ENCODE data around the gene BCAS3.

The BCAS3 gene

DNA sequence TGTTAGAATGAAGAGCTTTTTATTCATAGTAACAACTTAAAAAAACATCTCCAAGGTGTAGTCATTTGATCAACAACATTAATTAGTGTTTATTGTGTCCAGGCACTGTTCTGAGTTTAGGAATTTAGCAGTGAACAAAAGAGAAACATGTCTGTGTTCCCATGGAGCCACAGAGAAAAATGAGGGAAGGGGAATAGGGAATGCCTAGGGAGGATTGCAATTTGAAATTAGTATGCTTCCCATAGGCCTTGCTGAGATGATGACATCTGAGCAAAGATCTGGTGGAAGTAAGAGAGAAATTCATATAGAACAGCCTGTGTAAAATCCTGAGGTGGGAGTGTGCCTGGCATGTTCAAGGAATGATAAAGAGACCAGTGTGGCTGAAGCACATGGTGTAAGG lies 318.0 kb downstream of the BCAS3 start:
- no peak for TF ChIP-seq GLIS3 (CRISPR knock-in tag; IDR thresholded peaks at IDR 0.05)
- TF ChIP-seq SNAI2 (CRISPR knock-in tag; IDR thresholded peaks at IDR 0.05): no peak
- TF ChIP-seq OSR1 (CRISPR knock-in tag; IDR thresholded peaks at IDR 0.05): no peak
- no peak for TF ChIP-seq ISL1 (CRISPR knock-in tag; IDR thresholded peaks at IDR 0.05)
- TF ChIP-seq ZC3H10 (CRISPR knock-in tag; IDR thresholded peaks at IDR 0.05): no peak
- TF ChIP-seq, protein P1, sequence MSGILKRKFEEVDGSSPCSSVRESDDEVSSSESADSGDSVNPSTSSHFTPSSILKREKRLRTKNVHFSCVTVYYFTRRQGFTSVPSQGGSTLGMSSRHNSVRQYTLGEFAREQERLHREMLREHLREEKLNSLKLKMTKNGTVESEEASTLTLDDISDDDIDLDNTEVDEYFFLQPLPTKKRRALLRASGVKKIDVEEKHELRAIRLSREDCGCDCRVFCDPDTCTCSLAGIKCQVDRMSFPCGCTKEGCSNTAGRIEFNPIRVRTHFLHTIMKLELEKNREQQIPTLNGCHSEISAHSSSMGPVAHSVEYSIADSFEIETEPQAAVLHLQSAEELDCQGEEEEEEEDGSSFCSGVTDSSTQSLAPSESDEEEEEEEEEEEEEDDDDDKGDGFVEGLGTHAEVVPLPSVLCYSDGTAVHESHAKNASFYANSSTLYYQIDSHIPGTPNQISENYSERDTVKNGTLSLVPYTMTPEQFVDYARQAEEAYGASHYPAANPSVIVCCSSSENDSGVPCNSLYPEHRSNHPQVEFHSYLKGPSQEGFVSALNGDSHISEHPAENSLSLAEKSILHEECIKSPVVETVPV (CRISPR knock-in tag; IDR thresholded peaks at IDR 0.05): no peak
- no peak for TF ChIP-seq PPARA (CRISPR knock-in tag; IDR thresholded peaks at IDR 0.05; ENCODE audit: borderline replicate concordance)
- no peak for TF ChIP-seq ZFP30 (CRISPR knock-in tag; IDR thresholded peaks at IDR 0.05)
- TF ChIP-seq, protein P2, sequence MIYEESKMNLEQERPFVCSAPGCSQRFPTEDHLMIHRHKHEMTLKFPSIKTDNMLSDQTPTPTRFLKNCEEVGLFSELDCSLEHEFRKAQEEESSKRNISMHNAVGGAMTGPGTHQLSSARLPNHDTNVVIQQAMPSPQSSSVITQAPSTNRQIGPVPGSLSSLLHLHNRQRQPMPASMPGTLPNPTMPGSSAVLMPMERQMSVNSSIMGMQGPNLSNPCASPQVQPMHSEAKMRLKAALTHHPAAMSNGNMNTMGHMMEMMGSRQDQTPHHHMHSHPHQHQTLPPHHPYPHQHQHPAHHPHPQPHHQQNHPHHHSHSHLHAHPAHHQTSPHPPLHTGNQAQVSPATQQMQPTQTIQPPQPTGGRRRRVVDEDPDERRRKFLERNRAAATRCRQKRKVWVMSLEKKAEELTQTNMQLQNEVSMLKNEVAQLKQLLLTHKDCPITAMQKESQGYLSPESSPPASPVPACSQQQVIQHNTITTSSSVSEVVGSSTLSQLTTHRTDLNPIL (CRISPR knock-in tag; IDR thresholded peaks at IDR 0.05; ENCODE audit: low read depth): no peak
- no peak for TF ChIP-seq ZFP3 (CRISPR knock-in tag; IDR thresholded peaks at IDR 0.05)
- TF ChIP-seq BACH2 (CRISPR knock-in tag; IDR thresholded peaks at IDR 0.05; ENCODE audit: borderline replicate concordance): no peak
- TF ChIP-seq RARB (CRISPR knock-in tag; IDR thresholded peaks at IDR 0.05): no peak
- TF ChIP-seq ZNF8 (CRISPR knock-in tag; IDR thresholded peaks at IDR 0.05): no peak
- no peak for TF ChIP-seq TCF4 (CRISPR knock-in tag; IDR thresholded peaks at IDR 0.05; ENCODE audit: borderline replicate concordance)
- no peak for TF ChIP-seq ZNF565 (CRISPR knock-in tag; conservative IDR thresholded peaks at IDR 0.05; ENCODE audit: low read depth)
- TF ChIP-seq ZNF70 (CRISPR knock-in tag; IDR thresholded peaks at IDR 0.05): no peak
- TF ChIP-seq, protein P3, sequence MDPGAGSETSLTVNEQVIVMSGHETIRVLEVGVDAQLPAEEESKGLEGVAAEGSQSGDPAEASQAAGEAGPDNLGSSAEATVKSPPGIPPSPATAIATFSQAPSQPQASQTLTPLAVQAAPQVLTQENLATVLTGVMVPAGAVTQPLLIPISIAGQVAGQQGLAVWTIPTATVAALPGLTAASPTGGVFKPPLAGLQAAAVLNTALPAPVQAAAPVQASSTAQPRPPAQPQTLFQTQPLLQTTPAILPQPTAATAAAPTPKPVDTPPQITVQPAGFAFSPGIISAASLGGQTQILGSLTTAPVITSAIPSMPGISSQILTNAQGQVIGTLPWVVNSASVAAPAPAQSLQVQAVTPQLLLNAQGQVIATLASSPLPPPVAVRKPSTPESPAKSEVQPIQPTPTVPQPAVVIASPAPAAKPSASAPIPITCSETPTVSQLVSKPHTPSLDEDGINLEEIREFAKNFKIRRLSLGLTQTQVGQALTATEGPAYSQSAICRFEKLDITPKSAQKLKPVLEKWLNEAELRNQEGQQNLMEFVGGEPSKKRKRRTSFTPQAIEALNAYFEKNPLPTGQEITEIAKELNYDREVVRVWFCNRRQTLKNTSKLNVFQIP (CRISPR knock-in tag; IDR thresholded peaks at IDR 0.05; ENCODE audit: borderline replicate concordance, low read depth): no peak
- TF ChIP-seq, protein P4, sequence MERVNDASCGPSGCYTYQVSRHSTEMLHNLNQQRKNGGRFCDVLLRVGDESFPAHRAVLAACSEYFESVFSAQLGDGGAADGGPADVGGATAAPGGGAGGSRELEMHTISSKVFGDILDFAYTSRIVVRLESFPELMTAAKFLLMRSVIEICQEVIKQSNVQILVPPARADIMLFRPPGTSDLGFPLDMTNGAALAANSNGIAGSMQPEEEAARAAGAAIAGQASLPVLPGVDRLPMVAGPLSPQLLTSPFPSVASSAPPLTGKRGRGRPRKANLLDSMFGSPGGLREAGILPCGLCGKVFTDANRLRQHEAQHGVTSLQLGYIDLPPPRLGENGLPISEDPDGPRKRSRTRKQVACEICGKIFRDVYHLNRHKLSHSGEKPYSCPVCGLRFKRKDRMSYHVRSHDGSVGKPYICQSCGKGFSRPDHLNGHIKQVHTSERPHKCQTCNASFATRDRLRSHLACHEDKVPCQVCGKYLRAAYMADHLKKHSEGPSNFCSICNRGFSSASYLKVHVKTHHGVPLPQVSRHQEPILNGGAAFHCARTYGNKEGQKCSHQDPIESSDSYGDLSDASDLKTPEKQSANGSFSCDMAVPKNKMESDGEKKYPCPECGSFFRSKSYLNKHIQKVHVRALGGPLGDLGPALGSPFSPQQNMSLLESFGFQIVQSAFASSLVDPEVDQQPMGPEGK (CRISPR knock-in tag; IDR thresholded peaks at IDR 0.05; ENCODE audit: borderline replicate concordance): no peak
- TF ChIP-seq, protein P5, sequence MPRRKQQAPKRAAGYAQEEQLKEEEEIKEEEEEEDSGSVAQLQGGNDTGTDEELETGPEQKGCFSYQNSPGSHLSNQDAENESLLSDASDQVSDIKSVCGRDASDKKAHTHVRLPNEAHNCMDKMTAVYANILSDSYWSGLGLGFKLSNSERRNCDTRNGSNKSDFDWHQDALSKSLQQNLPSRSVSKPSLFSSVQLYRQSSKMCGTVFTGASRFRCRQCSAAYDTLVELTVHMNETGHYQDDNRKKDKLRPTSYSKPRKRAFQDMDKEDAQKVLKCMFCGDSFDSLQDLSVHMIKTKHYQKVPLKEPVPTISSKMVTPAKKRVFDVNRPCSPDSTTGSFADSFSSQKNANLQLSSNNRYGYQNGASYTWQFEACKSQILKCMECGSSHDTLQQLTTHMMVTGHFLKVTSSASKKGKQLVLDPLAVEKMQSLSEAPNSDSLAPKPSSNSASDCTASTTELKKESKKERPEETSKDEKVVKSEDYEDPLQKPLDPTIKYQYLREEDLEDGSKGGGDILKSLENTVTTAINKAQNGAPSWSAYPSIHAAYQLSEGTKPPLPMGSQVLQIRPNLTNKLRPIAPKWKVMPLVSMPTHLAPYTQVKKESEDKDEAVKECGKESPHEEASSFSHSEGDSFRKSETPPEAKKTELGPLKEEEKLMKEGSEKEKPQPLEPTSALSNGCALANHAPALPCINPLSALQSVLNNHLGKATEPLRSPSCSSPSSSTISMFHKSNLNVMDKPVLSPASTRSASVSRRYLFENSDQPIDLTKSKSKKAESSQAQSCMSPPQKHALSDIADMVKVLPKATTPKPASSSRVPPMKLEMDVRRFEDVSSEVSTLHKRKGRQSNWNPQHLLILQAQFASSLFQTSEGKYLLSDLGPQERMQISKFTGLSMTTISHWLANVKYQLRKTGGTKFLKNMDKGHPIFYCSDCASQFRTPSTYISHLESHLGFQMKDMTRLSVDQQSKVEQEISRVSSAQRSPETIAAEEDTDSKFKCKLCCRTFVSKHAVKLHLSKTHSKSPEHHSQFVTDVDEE (CRISPR knock-in tag; IDR thresholded peaks at IDR 0.05): no peak
- ATAC-seq: no peak

DNA sequence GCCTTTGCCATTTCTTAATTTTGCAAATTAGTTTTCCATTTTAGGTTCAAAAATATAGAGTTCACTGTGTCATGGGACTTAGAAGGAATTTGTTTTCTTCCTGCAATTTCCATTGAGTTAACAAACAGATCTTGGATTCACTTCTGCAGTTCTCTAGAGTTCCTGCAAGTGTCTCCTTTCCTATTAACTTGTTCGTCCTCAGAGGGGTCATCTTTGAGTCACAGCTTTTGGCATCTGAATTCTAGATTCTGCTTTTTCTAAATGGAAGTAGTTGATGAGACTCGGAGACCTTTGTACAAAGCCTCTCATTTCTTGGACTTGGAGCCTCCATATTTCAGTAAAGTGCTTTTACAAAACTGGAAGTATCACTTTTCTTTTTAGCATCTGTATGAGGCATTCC lies 323.3 kb downstream of the BCAS3 start:
- TF ChIP-seq ZNF70 (CRISPR knock-in tag; IDR thresholded peaks at IDR 0.05): no peak
- TF ChIP-seq ZC3H10 (CRISPR knock-in tag; IDR thresholded peaks at IDR 0.05): no peak
- peak; percentile 83 for ATAC-seq

DNA sequence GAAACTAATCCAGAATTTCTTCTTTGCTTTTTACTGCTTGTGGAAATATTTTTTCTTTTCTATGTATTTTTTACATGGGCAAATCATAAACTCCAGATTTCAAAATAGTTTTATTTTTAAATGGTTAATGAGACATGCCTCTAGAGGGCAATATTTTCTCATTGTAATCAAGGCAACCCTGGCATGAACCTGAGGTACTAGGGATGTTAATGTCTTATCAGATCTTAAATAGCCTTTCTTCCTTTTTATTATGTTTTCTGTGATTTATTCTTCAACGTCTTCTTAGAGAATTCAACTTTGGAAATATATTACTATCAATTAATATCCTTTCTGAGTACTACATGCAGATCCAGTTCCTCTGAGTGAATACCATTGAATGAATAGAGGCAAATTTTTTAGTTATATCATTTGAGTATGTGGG lies 324.7 kb downstream of the BCAS3 start:
- ATAC-seq: peak; percentile 87
- TF ChIP-seq ISL1 (CRISPR knock-in tag; IDR thresholded peaks at IDR 0.05) (peak; percentile 95), ZNF8 (CRISPR knock-in tag; IDR thresholded peaks at IDR 0.05) (0 out of 2 replicates have a peak, but pooled peaks have one; percentile 4), SNAI2 (CRISPR knock-in tag; IDR thresholded peaks at IDR 0.05) (no peak), TOX (CRISPR knock-in tag; IDR thresholded peaks at IDR 0.05; ENCODE audit: borderline replicate concordance) (peak; percentile 70), ZNF70 (CRISPR knock-in tag; IDR thresholded peaks at IDR 0.05) (0 out of 2 replicates have a peak, but pooled peaks have one; percentile 4), ZFP30 (CRISPR knock-in tag; IDR thresholded peaks at IDR 0.05) (no peak), TCF4 (CRISPR knock-in tag; IDR thresholded peaks at IDR 0.05; ENCODE audit: borderline replicate concordance) (peak; percentile 73), RARB (CRISPR knock-in tag; IDR thresholded peaks at IDR 0.05) (peak; percentile 89; the same call in 1 of the 2 replicates)
- TF ChIP-seq, protein P4 (CRISPR knock-in tag; IDR thresholded peaks at IDR 0.05; ENCODE audit: borderline replicate concordance): 0 out of 2 replicates have a peak, but pooled peaks have one; percentile 36
